Left ventricle myocardium inferior (tissue), 1 donor: Measurements from ENCODE around the gene STX4. TPM values are rescaled to one million over a fixed set of nuclear protein-coding genes. Genes with fewer than 3 reads are reported as not detected.

Experiments used
- DNase-seq: peaks from one replicate; pipeline ENCODE4 v3.0.0-alpha.2; 2020
- H3K27ac ChIP-seq: fragments of 200-600 bp; replicated peaks from 2 replicates; pipeline ENCODE4 v1.8.0; 2021
- H3K27me3 ChIP-seq: fragments of 200-600 bp; 2 replicates; pipeline ENCODE4 v1.8.0; 2021; ENCODE audit warnings: low read depth
- H3K36me3 ChIP-seq: fragments of 200-600 bp; 2 replicates; pipeline ENCODE4 v1.8.0; 2021
- H3K4me1 ChIP-seq: fragments of 200-600 bp; 2 replicates; pipeline ENCODE4 v1.8.0; 2021
- H3K4me3 ChIP-seq: fragments of 200-600 bp; 2 replicates; pipeline ENCODE4 v1.8.0; 2021; ENCODE audit warnings: mild to moderate bottlenecking, moderate library complexity
- H3K9me3 ChIP-seq: fragments of 200-600 bp; replicated peaks from 2 replicates; pipeline ENCODE4 v1.8.0; 2021
- CTCF ChIP-seq: fragments of 200-600 bp; IDR thresholded peaks from 2 replicates; pipeline ENCODE4 v1.8.0; 2021; ENCODE audit warnings: antibody characterized with exemption, mild to moderate bottlenecking, borderline replicate concordance
- intact Hi-C: fragments of 100-400 bp; cut with micrococcal nuclease; formaldehyde crosslinking; loops from one replicate; pipeline ENCODE4 v1.11.0; 2022
- total RNA-seq: library from RNA; stranded (reverse); fragmentation: NEBNext Ultra II Directional; extraction: Animal tissue kit (Norgen Biotek cat#: 25700); gene quantifications from one replicate; pipeline ENCODE4 v1.2.1, GENCODE V29; 2021
- donor health status: DM: no; HTN: yes; CAD: no; lungs with severe emphysema.

STX4 gene
- total RNA-seq, 1 donor from 2014 or later, result 43.1 TPM

- Histone ChIP-seq H3K4me3 (peak overlapping the region; percentile 72), H3K27me3 (no peaks in the 10 kb centered on the region), H3K9me3 (no peaks in the 10 kb centered on the region), H3K27ac (no peak overlapping the region), H3K4me1 (peaks cover 20% of the 10 kb centered on the region), H3K36me3 (peaks cover 21% of the 10 kb centered on the region)
- intact Hi-C loops, result loop anchor here (10.0 kb wide), 2 partner anchors 158 to 468 kb away; partner anchors contain the start of gene ARMC5
- no peak for TF ChIP-seq CTCF
- DNase-seq, result no peak
Measured at GRCh38 chr16:30986129-30986991, 47.0 kb upstream of the STX4 start.

- TF ChIP-seq CTCF, result no peak
- peaks cover 13% of the 10 kb centered on the region for H3K36me3 ChIP-seq
- no peak overlapping the region for H3K27ac ChIP-seq
- DNase-seq, result no peak
- intact Hi-C loops, result loop anchor here (10.0 kb wide), 2 partner anchors 157 to 467 kb away; partner anchors contain the start of gene ARMC5
- no peaks in the 10 kb centered on the region for H3K27me3 ChIP-seq
- H3K9me3 ChIP-seq, result no peaks in the 10 kb centered on the region
- H3K4me1 ChIP-seq, result peaks cover 20% of the 10 kb centered on the region
- no peak overlapping the region for H3K4me3 ChIP-seq
Measured at GRCh38 chr16:30987581-30988190, 45.7 kb upstream of the STX4 start.

- Histone ChIP-seq H3K27me3 (no peaks in the 10 kb centered on the region), H3K27ac (peak overlapping the region; percentile 52), H3K4me3 (no peak overlapping the region), H3K4me1 (peaks cover 20% of the 10 kb centered on the region), H3K9me3 (no peaks in the 10 kb centered on the region), H3K36me3 (no peaks in the 10 kb centered on the region)
- no peak for TF ChIP-seq CTCF
- no peak for DNase-seq
- intact Hi-C loops, result loop anchor here (10.0 kb wide), 2 partner anchors 155 to 465 kb away; partner anchors contain the start of gene ARMC5
Measured at GRCh38 chr16:30989469-30990047, 43.8 kb upstream of the STX4 start.

GRCh38 chr16:30990105-30990504, 43.3 kb upstream of the STX4 start:
- Histone ChIP-seq H3K27ac (no peak overlapping the region), H3K4me3 (no peak overlapping the region), H3K36me3 (no peaks in the 10 kb centered on the region), H3K9me3 (no peaks in the 10 kb centered on the region), H3K27me3 (no peaks in the 10 kb centered on the region), H3K4me1 (peaks cover 15% of the 10 kb centered on the region)
- no peak for DNase-seq
- TF ChIP-seq CTCF, result no peak
- intact Hi-C loops, result no loop called here

- no peak for TF ChIP-seq CTCF
- intact Hi-C loops, result no loop called here
- DNase-seq, result no peak
- Histone ChIP-seq H3K27ac (no peak overlapping the region), H3K27me3 (no peaks in the 10 kb centered on the region), H3K9me3 (no peaks in the 10 kb centered on the region), H3K4me3 (no peak overlapping the region), H3K36me3 (no peaks in the 10 kb centered on the region), H3K4me1 (peaks cover 7% of the 10 kb centered on the region)
Measured at GRCh38 chr16:30991052-30991451, 42.3 kb upstream of the STX4 start.
